SK-N-SH treated with all-trans-retinoic acid at 6 μM for 48 hours (cell line): Measurements from ENCODE around the gene FGD3.

Experiments
- ATAC-seq: fragments of 200-7000 bp; cut with Tn5 transposase; 3 replicates; pipeline ENCODE4 v1.9.1; 2020; ENCODE audit warnings: mild to moderate bottlenecking, moderate library complexity
- ARNTL ChIP-seq: fragments of 450-650 bp; formaldehyde crosslinking; IDR thresholded peaks from 2 replicates; pipeline ENCODE4 v1.5.0; 2020; ENCODE audit warnings: low read depth, mild to moderate bottlenecking, moderate library complexity, borderline replicate concordance
- BACH2 ChIP-seq: fragments of 250-450 bp; sonication (Bioruptor Pico); IDR thresholded peaks from 2 replicates; pipeline ENCODE4 v1.9.0; 2021; ENCODE audit warnings: mild to moderate bottlenecking, borderline replicate concordance
- CREB5 ChIP-seq: fragments of 250-450 bp; sonication (Bioruptor Pico); IDR thresholded peaks from 2 replicates; pipeline ENCODE4 v1.5.1; 2020; ENCODE audit warnings: low read depth, mild to moderate bottlenecking, moderate library complexity
- ESRRG ChIP-seq: fragments of 250-450 bp; sonication (Bioruptor Pico); IDR thresholded peaks from 2 replicates; pipeline ENCODE4 v1.6.1; 2021; ENCODE audit warnings: mild to moderate bottlenecking
- GLIS3 ChIP-seq: fragments of 250-450 bp; sonication (Bioruptor Pico); IDR thresholded peaks from 2 replicates; pipeline ENCODE4 v1.5.0; 2020; ENCODE audit warnings: mild to moderate bottlenecking, moderate library complexity
- ISL1 ChIP-seq: fragments of 250-450 bp; sonication (Bioruptor Pico); IDR thresholded peaks from 2 replicates; pipeline ENCODE4 v2.1.2; 2022; ENCODE audit warnings: mild to moderate bottlenecking, moderate library complexity
- OSR1 ChIP-seq: fragments of 250-450 bp; sonication (Bioruptor Pico); IDR thresholded peaks from 2 replicates; pipeline ENCODE4 v1.8.0; 2022; ENCODE audit warnings: moderate library complexity, mild to moderate bottlenecking, inconsistent platforms
- PATZ1 ChIP-seq: fragments of 250-450 bp; sonication (Bioruptor Pico); IDR thresholded peaks from 2 replicates; pipeline ENCODE4 v1.8.0; 2020; ENCODE audit warnings: mild to moderate bottlenecking, moderate library complexity, borderline replicate concordance
- POU6F1 ChIP-seq: fragments of 250-450 bp; sonication (Bioruptor Pico); IDR thresholded peaks from 2 replicates; pipeline ENCODE4 v1.8.0; 2021; ENCODE audit warnings: low read depth, mild to moderate bottlenecking, moderate library complexity, borderline replicate concordance
- PPARA ChIP-seq: fragments of 250-450 bp; sonication (Bioruptor Pico); IDR thresholded peaks from 2 replicates; pipeline ENCODE4 v1.5.0; 2020; ENCODE audit warnings: mild to moderate bottlenecking, borderline replicate concordance
- RARB ChIP-seq: fragments of 250-450 bp; sonication (Bioruptor Pico); IDR thresholded peaks from 2 replicates; pipeline ENCODE4 v1.8.0; 2021; ENCODE audit warnings: mild to moderate bottlenecking, moderate library complexity
- SNAI2 ChIP-seq: fragments of 250-450 bp; sonication (Bioruptor Pico); IDR thresholded peaks from 2 replicates; pipeline ENCODE4 v1.5.0; 2020; ENCODE audit warnings: mild to moderate bottlenecking, moderate library complexity
- TCF4 ChIP-seq: fragments of 250-450 bp; sonication (Bioruptor Pico); IDR thresholded peaks from 2 replicates; pipeline ENCODE4 v1.8.0; 2021; ENCODE audit warnings: mild to moderate bottlenecking, moderate library complexity, borderline replicate concordance
- TOX ChIP-seq: fragments of 250-450 bp; sonication (Bioruptor Pico); IDR thresholded peaks from 2 replicates; pipeline ENCODE4 v1.8.0; 2021; ENCODE audit warnings: mild to moderate bottlenecking, moderate library complexity, borderline replicate concordance
- TSHZ2 ChIP-seq: fragments of 250-450 bp; sonication (Bioruptor Pico); IDR thresholded peaks from 2 replicates; pipeline ENCODE4 v1.5.0; 2020; ENCODE audit warnings: mild to moderate bottlenecking, moderate library complexity
- ZFP3 ChIP-seq: fragments of 250-450 bp; sonication (Bioruptor Pico); IDR thresholded peaks from 2 replicates; pipeline ENCODE4 v1.5.0; 2020; ENCODE audit warnings: mild to moderate bottlenecking, moderate library complexity
- ZFP30 ChIP-seq: fragments of 450-650 bp; formaldehyde crosslinking; IDR thresholded peaks from 2 replicates; pipeline ENCODE4 v1.5.0; 2022; ENCODE audit warnings: mild to moderate bottlenecking, moderate library complexity
- ZNF565 ChIP-seq: fragments of 450-650 bp; formaldehyde crosslinking; conservative IDR thresholded peaks from 2 replicates; pipeline ENCODE4 v1.5.0; 2020; ENCODE audit warnings: low read depth, mild to moderate bottlenecking, moderate library complexity
- ZNF70 ChIP-seq: fragments of 450-650 bp; formaldehyde crosslinking; IDR thresholded peaks from 2 replicates; pipeline ENCODE4 v1.5.0; 2020; ENCODE audit warnings: mild to moderate bottlenecking, moderate library complexity
- ZNF8 ChIP-seq: fragments of 450-650 bp; formaldehyde crosslinking; IDR thresholded peaks from 2 replicates; pipeline ENCODE4 v1.5.0; 2020; ENCODE audit warnings: mild to moderate bottlenecking, moderate library complexity

FGD3 gene

GRCh38 chr9:92968081-92968480, 20.8 kb downstream of the FGD3 start:
- no peak for ATAC-seq

GRCh38 chr9:92969516-92970466, 22.5 kb downstream of the FGD3 start:
- no peak for TF ChIP-seq ZNF70 (CRISPR knock-in tag)
- TF ChIP-seq BACH2 (CRISPR knock-in tag): no peak
- TF ChIP-seq ZNF8 (CRISPR knock-in tag): no peak
- no peak for TF ChIP-seq ISL1
- no peak for TF ChIP-seq TCF4
- TF ChIP-seq CREB5: no peak
- TF ChIP-seq RARB (CRISPR knock-in tag): no peak
- TF ChIP-seq OSR1 (CRISPR knock-in tag): no peak
- TF ChIP-seq ESRRG: no peak
- no peak for TF ChIP-seq TSHZ2 (CRISPR knock-in tag)
- TF ChIP-seq TOX (CRISPR knock-in tag): no peak
- no peak for TF ChIP-seq ZFP30 (CRISPR knock-in tag)
- TF ChIP-seq GLIS3 (CRISPR knock-in tag): no peak
- no peak for TF ChIP-seq POU6F1
- TF ChIP-seq, all 23 proteins: peak for 0
- no peak for ATAC-seq

More at GRCh38 chr9:92968081-92968480, 20.8 kb downstream of the FGD3 start:
- TF ChIP-seq ISL1: no peak
- no peak for TF ChIP-seq ARNTL (CRISPR knock-in tag)
- no peak for TF ChIP-seq ZFP30 (CRISPR knock-in tag)
- no peak for TF ChIP-seq PPARA
- TF ChIP-seq TSHZ2 (CRISPR knock-in tag): no peak
- TF ChIP-seq CREB5: no peak
- TF ChIP-seq ZNF8 (CRISPR knock-in tag): no peak
- TF ChIP-seq RARB (CRISPR knock-in tag): no peak
- no peak for TF ChIP-seq SNAI2 (CRISPR knock-in tag)
- TF ChIP-seq ZFP3: no peak
- no peak for TF ChIP-seq ZNF565
- no peak for TF ChIP-seq ZNF70 (CRISPR knock-in tag)
- TF ChIP-seq GLIS3 (CRISPR knock-in tag): no peak
- TF ChIP-seq PATZ1 (CRISPR knock-in tag): no peak
- TF ChIP-seq OSR1 (CRISPR knock-in tag): no peak
